Measurements from ENCODE around the gene PMPCA. TPM values are rescaled to one million over a fixed set of nuclear protein-coding genes. Genes with fewer than 3 reads are reported as not detected.

PMPCA gene
- total and polyA plus RNA-seq, 4 donors = 27.0 to 75.6 (median 41.6) TPM

DNA sequence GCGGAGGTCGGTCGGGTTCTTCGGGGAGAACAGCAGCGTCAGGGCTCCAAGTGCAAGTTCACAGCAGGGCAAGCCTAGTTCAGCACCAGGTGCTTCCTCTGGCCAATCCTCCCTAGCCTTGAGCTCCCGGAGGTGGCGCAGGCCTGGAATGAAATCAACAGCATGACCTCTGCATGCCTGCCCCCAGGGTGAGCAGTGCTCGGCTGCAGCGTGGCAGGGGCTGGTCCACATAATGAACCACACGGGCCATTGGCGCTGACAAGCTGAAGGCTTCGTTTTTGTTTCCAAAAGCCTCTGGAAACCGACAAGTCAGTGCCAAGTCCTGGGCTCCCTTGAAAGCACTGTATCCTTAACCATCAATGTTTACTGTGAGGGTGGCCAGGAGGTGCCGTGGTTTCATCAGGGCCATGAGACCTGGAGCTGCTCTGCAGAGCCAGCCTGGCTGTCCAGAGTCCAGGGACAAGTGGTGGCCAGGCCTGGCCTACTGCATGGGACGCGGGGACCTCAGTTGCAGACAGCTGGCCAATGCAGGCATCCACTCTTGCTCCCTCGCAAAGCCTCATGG lies 31.3 kb downstream of the PMPCA start (continued):
- TF ChIP-seq, protein P1, sequence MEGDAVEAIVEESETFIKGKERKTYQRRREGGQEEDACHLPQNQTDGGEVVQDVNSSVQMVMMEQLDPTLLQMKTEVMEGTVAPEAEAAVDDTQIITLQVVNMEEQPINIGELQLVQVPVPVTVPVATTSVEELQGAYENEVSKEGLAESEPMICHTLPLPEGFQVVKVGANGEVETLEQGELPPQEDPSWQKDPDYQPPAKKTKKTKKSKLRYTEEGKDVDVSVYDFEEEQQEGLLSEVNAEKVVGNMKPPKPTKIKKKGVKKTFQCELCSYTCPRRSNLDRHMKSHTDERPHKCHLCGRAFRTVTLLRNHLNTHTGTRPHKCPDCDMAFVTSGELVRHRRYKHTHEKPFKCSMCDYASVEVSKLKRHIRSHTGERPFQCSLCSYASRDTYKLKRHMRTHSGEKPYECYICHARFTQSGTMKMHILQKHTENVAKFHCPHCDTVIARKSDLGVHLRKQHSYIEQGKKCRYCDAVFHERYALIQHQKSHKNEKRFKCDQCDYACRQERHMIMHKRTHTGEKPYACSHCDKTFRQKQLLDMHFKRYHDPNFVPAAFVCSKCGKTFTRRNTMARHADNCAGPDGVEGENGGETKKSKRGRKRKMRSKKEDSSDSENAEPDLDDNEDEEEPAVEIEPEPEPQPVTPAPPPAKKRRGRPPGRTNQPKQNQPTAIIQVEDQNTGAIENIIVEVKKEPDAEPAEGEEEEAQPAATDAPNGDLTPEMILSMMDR (IDR thresholded peaks at IDR 0.05; ENCODE audit: low read depth, low read length, missing input control) = no peak

DNA sequence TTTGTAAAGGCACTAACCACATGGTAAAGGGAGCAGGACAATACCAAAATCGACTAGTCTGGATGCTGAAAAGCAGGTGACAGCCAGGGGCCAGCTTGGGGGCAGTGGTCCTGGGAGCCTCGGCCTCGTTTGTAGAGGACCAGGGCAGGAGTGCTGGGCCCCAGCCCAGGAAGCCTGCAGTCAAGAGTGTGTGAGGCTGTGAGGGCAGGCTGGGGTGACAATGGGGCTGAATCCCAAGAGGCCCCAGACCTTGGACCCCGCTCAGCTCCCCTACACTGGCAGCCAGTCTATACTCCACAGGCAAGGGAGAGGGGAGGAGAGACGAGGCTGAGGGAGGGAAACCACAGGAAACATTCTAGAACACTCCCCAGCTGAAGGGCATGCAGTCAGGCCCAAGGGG lies 31.8 kb downstream of the PMPCA start:
- no peaks in the 10 kb centered on the region for H3K27me3 ChIP-seq (ENCODE audit: control insufficient read depth in 4 of 4, insufficient read depth in 4 of 4, low read length in 3 of 4)

DNA sequence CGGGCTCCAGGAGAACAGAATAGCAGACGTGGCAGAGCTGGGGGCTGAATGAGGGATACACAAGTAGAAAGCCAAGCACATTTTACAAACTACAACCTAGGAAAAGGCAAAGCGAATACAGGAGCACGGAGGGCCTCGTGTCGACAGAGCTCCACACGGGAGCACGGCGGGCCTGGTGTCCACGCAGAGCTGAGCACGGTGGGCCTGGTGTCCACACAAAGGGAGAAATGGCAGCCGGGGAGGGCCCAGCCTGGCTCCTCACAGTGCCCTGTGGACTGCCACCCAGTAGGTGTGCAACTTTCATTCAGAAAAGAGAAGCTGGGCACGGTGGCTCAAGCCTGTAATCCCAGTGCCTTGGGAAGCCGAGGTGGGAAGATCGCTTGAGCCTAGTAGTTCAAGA lies 32.6 kb downstream of the PMPCA start:
- Histone ChIP-seq H3K4me3 (ENCODE audit: low read depth in 1 of 3, low read length in 3 of 3) (no peak overlapping the region), H3K36me3 (ENCODE audit: control insufficient read depth in 4 of 4, insufficient read depth in 3 of 4, low read depth in 1 of 4, low read length in 3 of 4) (peaks cover 24 to 65% (median 46%) of the 10 kb centered on the region in 4 donors), H3K9ac (ENCODE audit: low read depth in 1 of 2, low read length in 2 of 2) (peak overlapping the region in 1 of 2 donors; percentile 63), H3K27ac (ENCODE audit: low read depth in 1 of 2, low read length in 2 of 2) (no peak overlapping the region), H3K9me3 (ENCODE audit: control insufficient read depth in 4 of 4, low read length in 3 of 4) (no peaks in the 10 kb centered on the region), H3K27me3 (ENCODE audit: control insufficient read depth in 4 of 4, insufficient read depth in 4 of 4, low read length in 3 of 4) (no peaks in the 10 kb centered on the region), H3K4me1 (ENCODE audit: control insufficient read depth in 4 of 4, insufficient read depth in 4 of 4, low read length in 3 of 4) (peaks cover 7 to 47% (median 41%) of the 10 kb centered on the region in 4 donors)
- no peak for DNase-seq (ENCODE audit: low spot score)
- 98% methylated on average over 15 of the region's 15 CpGs for WGBS
- TF ChIP-seq GABPA (IDR thresholded peaks at IDR 0.05 in 1 of 2, conservative IDR thresholded peaks at IDR 0.05 in 1 of 2) = no peak
- TF ChIP-seq HNF4A (conservative IDR thresholded peaks at IDR 0.05) = no peak
- no peak for TF ChIP-seq JUND (IDR thresholded peaks at IDR 0.05)
- no peak for TF ChIP-seq HNF4G (IDR thresholded peaks at IDR 0.05)
- TF ChIP-seq FOXA2 (IDR thresholded peaks at IDR 0.05) = no peak
- TF ChIP-seq, protein P2, sequence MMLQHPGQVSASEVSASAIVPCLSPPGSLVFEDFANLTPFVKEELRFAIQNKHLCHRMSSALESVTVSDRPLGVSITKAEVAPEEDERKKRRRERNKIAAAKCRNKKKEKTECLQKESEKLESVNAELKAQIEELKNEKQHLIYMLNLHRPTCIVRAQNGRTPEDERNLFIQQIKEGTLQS (IDR thresholded peaks at IDR 0.05) = no peak
- TF ChIP-seq, protein P3, sequence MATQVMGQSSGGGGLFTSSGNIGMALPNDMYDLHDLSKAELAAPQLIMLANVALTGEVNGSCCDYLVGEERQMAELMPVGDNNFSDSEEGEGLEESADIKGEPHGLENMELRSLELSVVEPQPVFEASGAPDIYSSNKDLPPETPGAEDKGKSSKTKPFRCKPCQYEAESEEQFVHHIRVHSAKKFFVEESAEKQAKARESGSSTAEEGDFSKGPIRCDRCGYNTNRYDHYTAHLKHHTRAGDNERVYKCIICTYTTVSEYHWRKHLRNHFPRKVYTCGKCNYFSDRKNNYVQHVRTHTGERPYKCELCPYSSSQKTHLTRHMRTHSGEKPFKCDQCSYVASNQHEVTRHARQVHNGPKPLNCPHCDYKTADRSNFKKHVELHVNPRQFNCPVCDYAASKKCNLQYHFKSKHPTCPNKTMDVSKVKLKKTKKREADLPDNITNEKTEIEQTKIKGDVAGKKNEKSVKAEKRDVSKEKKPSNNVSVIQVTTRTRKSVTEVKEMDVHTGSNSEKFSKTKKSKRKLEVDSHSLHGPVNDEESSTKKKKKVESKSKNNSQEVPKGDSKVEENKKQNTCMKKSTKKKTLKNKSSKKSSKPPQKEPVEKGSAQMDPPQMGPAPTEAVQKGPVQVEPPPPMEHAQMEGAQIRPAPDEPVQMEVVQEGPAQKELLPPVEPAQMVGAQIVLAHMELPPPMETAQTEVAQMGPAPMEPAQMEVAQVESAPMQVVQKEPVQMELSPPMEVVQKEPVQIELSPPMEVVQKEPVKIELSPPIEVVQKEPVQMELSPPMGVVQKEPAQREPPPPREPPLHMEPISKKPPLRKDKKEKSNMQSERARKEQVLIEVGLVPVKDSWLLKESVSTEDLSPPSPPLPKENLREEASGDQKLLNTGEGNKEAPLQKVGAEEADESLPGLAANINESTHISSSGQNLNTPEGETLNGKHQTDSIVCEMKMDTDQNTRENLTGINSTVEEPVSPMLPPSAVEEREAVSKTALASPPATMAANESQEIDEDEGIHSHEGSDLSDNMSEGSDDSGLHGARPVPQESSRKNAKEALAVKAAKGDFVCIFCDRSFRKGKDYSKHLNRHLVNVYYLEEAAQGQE (IDR thresholded peaks at IDR 0.05) = no peak
- TF ChIP-seq, protein P4, sequence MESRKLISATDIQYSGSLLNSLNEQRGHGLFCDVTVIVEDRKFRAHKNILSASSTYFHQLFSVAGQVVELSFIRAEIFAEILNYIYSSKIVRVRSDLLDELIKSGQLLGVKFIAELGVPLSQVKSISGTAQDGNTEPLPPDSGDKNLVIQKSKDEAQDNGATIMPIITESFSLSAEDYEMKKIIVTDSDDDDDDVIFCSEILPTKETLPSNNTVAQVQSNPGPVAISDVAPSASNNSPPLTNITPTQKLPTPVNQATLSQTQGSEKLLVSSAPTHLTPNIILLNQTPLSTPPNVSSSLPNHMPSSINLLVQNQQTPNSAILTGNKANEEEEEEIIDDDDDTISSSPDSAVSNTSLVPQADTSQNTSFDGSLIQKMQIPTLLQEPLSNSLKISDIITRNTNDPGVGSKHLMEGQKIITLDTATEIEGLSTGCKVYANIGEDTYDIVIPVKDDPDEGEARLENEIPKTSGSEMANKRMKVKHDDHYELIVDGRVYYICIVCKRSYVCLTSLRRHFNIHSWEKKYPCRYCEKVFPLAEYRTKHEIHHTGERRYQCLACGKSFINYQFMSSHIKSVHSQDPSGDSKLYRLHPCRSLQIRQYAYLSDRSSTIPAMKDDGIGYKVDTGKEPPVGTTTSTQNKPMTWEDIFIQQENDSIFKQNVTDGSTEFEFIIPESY (IDR thresholded peaks at IDR 0.05) = no peak
- no peak for TF ChIP-seq RXRA (IDR thresholded peaks at IDR 0.05)

More for the DNA sequence above, 31.8 kb downstream of the PMPCA start:
- peaks cover 24 to 56% (median 38%) of the 10 kb centered on the region in 4 donors for H3K36me3 ChIP-seq (ENCODE audit: control insufficient read depth in 4 of 4, insufficient read depth in 3 of 4, low read depth in 1 of 4, low read length in 3 of 4)
- no peak for DNase-seq (ENCODE audit: low spot score)
- 73% methylated on average over 5 of the region's 5 CpGs for WGBS
- no peak overlapping the region for H3K4me3 ChIP-seq (ENCODE audit: low read depth in 1 of 3, low read length in 3 of 3)
- TF ChIP-seq RAD21 (IDR thresholded peaks at IDR 0.05) = no peak
- TF ChIP-seq GABPA (IDR thresholded peaks at IDR 0.05 in 1 of 2, conservative IDR thresholded peaks at IDR 0.05 in 1 of 2) = no peak
- no peak for TF ChIP-seq HNF4A (conservative IDR thresholded peaks at IDR 0.05)
- H3K27ac ChIP-seq (ENCODE audit: low read depth in 1 of 2, low read length in 2 of 2) = peak overlapping the region; percentile 79 to 80
- H3K4me1 ChIP-seq (ENCODE audit: control insufficient read depth in 4 of 4, insufficient read depth in 4 of 4, low read length in 3 of 4) = peaks cover 14 to 56% (median 48%) of the 10 kb centered on the region in 4 donors
- peak overlapping the region in 1 of 2 donors; percentile 63 for H3K9ac ChIP-seq (ENCODE audit: low read depth in 1 of 2, low read length in 2 of 2)
- H3K9me3 ChIP-seq (ENCODE audit: control insufficient read depth in 4 of 4, low read length in 3 of 4) = no peaks in the 10 kb centered on the region

All from liver (tissue), 9 donors.